SU-DHL-6 (cell line): ENCODE results near the gene LAMC3.

Source experiments
- CTCF ChIP-seq: fragments of 200-600 bp; sonication (generic); IDR thresholded peaks from one replicate; pipeline ENCODE4 v1.5.1; 2017; ENCODE audit warnings: antibody characterized with exemption, mild to moderate bottlenecking, low read length, moderate library complexity; ENCODE audit not compliant: insufficient read depth, poor library complexity, severe bottlenecking
- EZH2phosphoT487 ChIP-seq: fragments of 200-600 bp; sonication (generic), shearing (Covaris generic); conservative IDR thresholded peaks from 2 replicates; pipeline ENCODE4 v1.6.1; 2018; ENCODE audit warnings: mild to moderate bottlenecking, antibody characterized with exemption, low read length, moderate library complexity, mixed read lengths

GRCh38 chr9:131142160-131142559, 133.2 kb downstream of the LAMC3 start:
- TF ChIP-seq CTCF (no peak), EZH2phosphoT487 (no peak)
